C4-2B (cell line): ENCODE results near the gene SIDT1.

Experiments
- CTCF ChIP-seq: fragments of 450-650 bp; conservative IDR thresholded peaks from 2 replicates; pipeline ENCODE4 v1.5.1; 2017; ENCODE audit warnings: mild to moderate bottlenecking
- ZFX ChIP-seq: fragments of 450-650 bp; IDR thresholded peaks from 2 replicates; pipeline ENCODE4 v1.6.1; 2017

GRCh38 chr3:113533534-113533892 lies 1.2 kb downstream of the SIDT1 start:
- TF ChIP-seq CTCF (no peak), ZFX (no peak)
